HepG2 (cell line): ENCODE results near the gene SCGB1C2. TPM values are rescaled to one million over a fixed set of nuclear protein-coding genes. Genes with fewer than 3 reads are reported as not detected.
A peak's percentile ranks its signal among the peaks of the same experiment; 100 is the strongest.

ENCODE experiments used
- CBX2 ChIP-seq, 2 experiments: fragments of 200-600 bp in 1 of 2; sonication (generic); formaldehyde crosslinking in 1 of 2; IDR thresholded peaks; 2 replicates each; pipeline versions ENCODE4 v1.7.0 to v1.8.1; 2018 to 2022; ENCODE audit warnings: low read depth in 2 of 2, low read length in 1 of 2, mild to moderate bottlenecking in 1 of 2, missing genetic modification reagents in 1 of 2
- KLF9 ChIP-seq: IDR thresholded peaks from 2 replicates; pipeline ENCODE4 v1.6.1; 2016; ENCODE audit warnings: low read depth
- NFE2L1 ChIP-seq: sonication (generic); formaldehyde crosslinking; IDR thresholded peaks from 2 replicates; pipeline ENCODE4 v1.4.0; 2020; ENCODE audit warnings: missing genetic modification reagents, mild to moderate bottlenecking, borderline replicate concordance
- PAWR ChIP-seq: sonication (generic); formaldehyde crosslinking; IDR thresholded peaks from 2 replicates; pipeline ENCODE4 v1.4.0; 2020; ENCODE audit warnings: missing genetic modification reagents, mild to moderate bottlenecking, borderline replicate concordance
- POLR2AphosphoS2 ChIP-seq: IDR thresholded peaks from 2 replicates; pipeline ENCODE4 v1.6.1; 2011; ENCODE audit warnings: low read depth, low read length, improper control_type of control experiment
- RAD21 ChIP-seq: fragments of 450-650 bp; formaldehyde crosslinking; IDR thresholded peaks from 2 replicates; pipeline ENCODE4 v1.5.0; 2020; ENCODE audit warnings: mild to moderate bottlenecking
- RFX3 ChIP-seq: IDR thresholded peaks from 2 replicates; pipeline ENCODE4 v1.6.1; 2016; ENCODE audit warnings: missing biosample characterization, missing genetic modification reagents
- RFXANK ChIP-seq: IDR thresholded peaks from 2 replicates; pipeline ENCODE4 v1.6.1; 2016
- SSRP1 ChIP-seq: IDR thresholded peaks from 2 replicates; pipeline ENCODE4 v1.6.1; 2016; ENCODE audit warnings: control low read depth
- TBX2 ChIP-seq: sonication (generic); formaldehyde crosslinking; IDR thresholded peaks from 2 replicates; pipeline ENCODE4 v1.5.0; 2020; ENCODE audit warnings: missing genetic modification reagents, mild to moderate bottlenecking, borderline replicate concordance
- ZNF205 ChIP-seq: IDR thresholded peaks from 2 replicates; pipeline ENCODE4 v1.6.1; 2018; ENCODE audit warnings: missing biosample characterization, missing genetic modification reagents
- ZNF224 ChIP-seq: sonication (generic); formaldehyde crosslinking; IDR thresholded peaks from 2 replicates; pipeline ENCODE4 v1.5.0; 2020; ENCODE audit warnings: mild to moderate bottlenecking, missing genetic modification reagents
- ZNF331 ChIP-seq: sonication (generic); formaldehyde crosslinking; IDR thresholded peaks from 2 replicates; pipeline ENCODE4 v1.4.0; 2020; ENCODE audit warnings: missing genetic modification reagents
- ZNF496 ChIP-seq: sonication (generic); formaldehyde crosslinking; IDR thresholded peaks from 2 replicates; pipeline ENCODE4 v1.8.1; 2023; ENCODE audit warnings: mild to moderate bottlenecking, moderate library complexity, missing genetic modification reagents; ENCODE audit not compliant: insufficient replicate concordance
- ZNF737 ChIP-seq: sonication (generic); formaldehyde crosslinking; IDR thresholded peaks from 2 replicates; pipeline ENCODE4 v1.5.0; 2020; ENCODE audit warnings: missing genetic modification reagents, mild to moderate bottlenecking, borderline replicate concordance
- ZNF75D ChIP-seq: sonication (generic); formaldehyde crosslinking; IDR thresholded peaks from 2 replicates; pipeline ENCODE4 v1.8.1; 2023; ENCODE audit warnings: missing genetic modification reagents, mild to moderate bottlenecking, borderline replicate concordance
- polyA plus RNA-seq, 8 experiments: library from polyadenylated mRNA; depleted of rRNA in 3 of 8; stranded (reverse) in 7 of 8; unstranded in 1 of 8; fragments of >200 nt; fragmentation: Illumina TruSeq in 4 of 8; extraction: Trizol in 4 of 8; gene quantifications; 2 replicates each; pipeline versions ENCODE4 v1.2.1 to v1.2.3, GENCODE V29; 2011 to 2016; ENCODE audit warnings: low read depth in 4 of 8, missing spikeins in 1 of 8, mixed read lengths in 1 of 8; ENCODE audit not compliant: insufficient read depth in 1 of 8
- total RNA-seq, 5 experiments: library from RNA; depleted of rRNA; stranded (reverse); fragments of >200 nt; fragmentation: Illumina TruSeq; extraction: Trizol; gene quantifications; 2 replicates each; pipeline ENCODE4 v1.2.3, GENCODE V29; 2016; ENCODE audit warnings: low read depth in 1 of 5
- TF ChIP-seq, protein P1 (sequence below): sonication (generic); formaldehyde crosslinking; IDR thresholded peaks from 2 replicates; pipeline ENCODE4 v1.5.0; 2020; ENCODE audit warnings: missing genetic modification reagents, mild to moderate bottlenecking, borderline replicate concordance
- TF ChIP-seq, protein P2 (sequence below), 2 experiments: sonication (generic) in 1 of 2; formaldehyde crosslinking in 1 of 2; IDR thresholded peaks; 2 replicates each; pipeline versions ENCODE4 v1.6.1 to v1.9.0; 2014 to 2022; ENCODE audit warnings: antibody characterized with exemption in 1 of 2, borderline replicate concordance in 1 of 2, inconsistent platforms in 1 of 2, low read depth in 1 of 2, missing genetic modification reagents in 1 of 2
- TF ChIP-seq, protein P3 (sequence below): sonication (generic); formaldehyde crosslinking; IDR thresholded peaks from 2 replicates; pipeline ENCODE4 v1.5.1; 2020; ENCODE audit warnings: missing genetic modification reagents, mild to moderate bottlenecking, borderline replicate concordance

SCGB1C2 gene
- total and polyA plus RNA-seq, 2 of the 13 experiments (the other 11 are each of a cell fraction or from before 2014, with no cell fraction given): not detected

DNA sequence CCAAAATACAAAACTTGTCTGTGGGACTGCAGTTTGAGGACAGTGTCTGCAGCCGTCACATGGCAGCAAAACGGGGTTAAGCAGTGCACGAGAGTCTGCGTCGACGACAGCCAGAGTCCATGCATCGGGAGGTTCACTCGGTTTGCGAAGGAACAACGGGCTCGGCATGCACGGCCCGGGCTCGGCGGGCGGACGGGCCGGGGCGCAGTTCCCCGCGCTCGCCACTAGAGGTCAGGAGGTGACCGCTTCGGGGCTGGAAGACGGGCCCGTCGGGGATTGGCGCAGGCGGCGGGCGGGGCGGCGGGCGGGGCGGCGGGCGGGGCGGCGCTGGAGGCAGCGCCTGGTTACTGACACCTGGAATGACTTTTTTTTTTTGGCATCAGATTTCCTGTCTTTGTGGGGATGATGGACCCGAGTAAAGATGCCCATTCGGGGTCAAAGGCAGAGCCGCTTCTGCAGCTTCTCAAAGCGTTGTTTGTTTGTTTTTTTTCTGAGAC is 6.5 kb downstream of the SCGB1C2 start (continued):
- TF ChIP-seq ZNF737 (CRISPR knock-in tag): no peak
- TF ChIP-seq, protein P1, sequence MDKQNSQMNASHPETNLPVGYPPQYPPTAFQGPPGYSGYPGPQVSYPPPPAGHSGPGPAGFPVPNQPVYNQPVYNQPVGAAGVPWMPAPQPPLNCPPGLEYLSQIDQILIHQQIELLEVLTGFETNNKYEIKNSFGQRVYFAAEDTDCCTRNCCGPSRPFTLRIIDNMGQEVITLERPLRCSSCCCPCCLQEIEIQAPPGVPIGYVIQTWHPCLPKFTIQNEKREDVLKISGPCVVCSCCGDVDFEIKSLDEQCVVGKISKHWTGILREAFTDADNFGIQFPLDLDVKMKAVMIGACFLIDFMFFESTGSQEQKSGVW (CRISPR knock-in tag): no peak
- no peak for TF ChIP-seq PAWR (CRISPR knock-in tag)
- no peak for TF ChIP-seq POLR2AphosphoS2
- no peak; the same call in 1 of the 2 replicates for TF ChIP-seq TBX2 (CRISPR knock-in tag)
- TF ChIP-seq RFX3 (CRISPR knock-in tag): no peak
- TF ChIP-seq ZNF75D (CRISPR knock-in tag): no peak
- no peak for TF ChIP-seq NFE2L1 (CRISPR knock-in tag)
- peak; percentile 58; the same call in 1 of the 2 replicates for TF ChIP-seq ZNF331 (CRISPR knock-in tag)
- TF ChIP-seq KLF9 (CRISPR knock-in tag): no peak
- TF ChIP-seq, protein P2, sequence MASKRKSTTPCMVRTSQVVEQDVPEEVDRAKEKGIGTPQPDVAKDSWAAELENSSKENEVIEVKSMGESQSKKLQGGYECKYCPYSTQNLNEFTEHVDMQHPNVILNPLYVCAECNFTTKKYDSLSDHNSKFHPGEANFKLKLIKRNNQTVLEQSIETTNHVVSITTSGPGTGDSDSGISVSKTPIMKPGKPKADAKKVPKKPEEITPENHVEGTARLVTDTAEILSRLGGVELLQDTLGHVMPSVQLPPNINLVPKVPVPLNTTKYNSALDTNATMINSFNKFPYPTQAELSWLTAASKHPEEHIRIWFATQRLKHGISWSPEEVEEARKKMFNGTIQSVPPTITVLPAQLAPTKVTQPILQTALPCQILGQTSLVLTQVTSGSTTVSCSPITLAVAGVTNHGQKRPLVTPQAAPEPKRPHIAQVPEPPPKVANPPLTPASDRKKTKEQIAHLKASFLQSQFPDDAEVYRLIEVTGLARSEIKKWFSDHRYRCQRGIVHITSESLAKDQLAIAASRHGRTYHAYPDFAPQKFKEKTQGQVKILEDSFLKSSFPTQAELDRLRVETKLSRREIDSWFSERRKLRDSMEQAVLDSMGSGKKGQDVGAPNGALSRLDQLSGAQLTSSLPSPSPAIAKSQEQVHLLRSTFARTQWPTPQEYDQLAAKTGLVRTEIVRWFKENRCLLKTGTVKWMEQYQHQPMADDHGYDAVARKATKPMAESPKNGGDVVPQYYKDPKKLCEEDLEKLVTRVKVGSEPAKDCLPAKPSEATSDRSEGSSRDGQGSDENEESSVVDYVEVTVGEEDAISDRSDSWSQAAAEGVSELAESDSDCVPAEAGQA (IDR thresholded peaks at IDR 0.05; ENCODE audit: low read depth): no peak
- TF ChIP-seq, protein P2 (CRISPR knock-in tag; IDR thresholded peaks at IDR 0.05; ENCODE audit: borderline replicate concordance): no peak
- no peak for TF ChIP-seq SSRP1
- no peak for TF ChIP-seq RFXANK (CRISPR knock-in tag)
- TF ChIP-seq, protein P3, sequence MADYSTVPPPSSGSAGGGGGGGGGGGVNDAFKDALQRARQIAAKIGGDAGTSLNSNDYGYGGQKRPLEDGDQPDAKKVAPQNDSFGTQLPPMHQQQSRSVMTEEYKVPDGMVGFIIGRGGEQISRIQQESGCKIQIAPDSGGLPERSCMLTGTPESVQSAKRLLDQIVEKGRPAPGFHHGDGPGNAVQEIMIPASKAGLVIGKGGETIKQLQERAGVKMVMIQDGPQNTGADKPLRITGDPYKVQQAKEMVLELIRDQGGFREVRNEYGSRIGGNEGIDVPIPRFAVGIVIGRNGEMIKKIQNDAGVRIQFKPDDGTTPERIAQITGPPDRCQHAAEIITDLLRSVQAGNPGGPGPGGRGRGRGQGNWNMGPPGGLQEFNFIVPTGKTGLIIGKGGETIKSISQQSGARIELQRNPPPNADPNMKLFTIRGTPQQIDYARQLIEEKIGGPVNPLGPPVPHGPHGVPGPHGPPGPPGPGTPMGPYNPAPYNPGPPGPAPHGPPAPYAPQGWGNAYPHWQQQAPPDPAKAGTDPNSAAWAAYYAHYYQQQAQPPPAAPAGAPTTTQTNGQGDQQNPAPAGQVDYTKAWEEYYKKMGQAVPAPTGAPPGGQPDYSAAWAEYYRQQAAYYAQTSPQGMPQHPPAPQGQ (CRISPR knock-in tag): no peak
- TF ChIP-seq RAD21 (CRISPR knock-in tag): peak; percentile 89
- no peak for TF ChIP-seq ZNF496 (CRISPR knock-in tag)
- TF ChIP-seq ZNF205 (CRISPR knock-in tag): no peak
- TF ChIP-seq CBX2 (IDR thresholded peaks at IDR 0.05; ENCODE audit: low read depth, low read length): no peak
- TF ChIP-seq CBX2 (CRISPR knock-in tag; IDR thresholded peaks at IDR 0.05; ENCODE audit: low read depth): no peak
- TF ChIP-seq ZNF224 (CRISPR knock-in tag): no peak
